Effector CD4-positive, alpha-beta T cell (primary cell): ENCODE data around the gene VPS8.

Experiments used
- DNase-seq: peaks from one replicate; pipeline ENCODE4 v3.0.0-alpha.2; 2020
- total RNA-seq: gene quantifications from one replicate; lab custom pipeline; 2026; lab: John Stamatoyannopoulos, UW

The VPS8 gene
- 67.5 reads per million, percentile 75 among the genes with 10 or more reads in this experiment for total RNA-seq

GRCh38 chr3:184811999-184812661 is at the start of gene VPS8:
VPS8 (plus strand) TSS chr3:184812166; CDS start chr3:184824633, 12,467 bp downstream.
- peak; percentile 96 for DNase-seq

- no peak for DNase-seq
Measured at GRCh38 chr3:184764191-184764590, 47.8 kb upstream of the VPS8 start.

- no peak for DNase-seq
Measured at GRCh38 chr3:184765047-184765729, 46.8 kb upstream of the VPS8 start.

GRCh38 chr3:184765730-184766074 is 46.3 kb upstream of the VPS8 start:
- no peak for DNase-seq

GRCh38 chr3:184766555-184767261 is 45.3 kb upstream of the VPS8 start:
- DNase-seq = no peak

GRCh38 chr3:184767377-184767776 is 44.6 kb upstream of the VPS8 start:
- DNase-seq = no peak

GRCh38 chr3:184769382-184770170 is 42.4 kb upstream of the VPS8 start:
- DNase-seq = no peak

GRCh38 chr3:184770541-184770940 is 41.4 kb upstream of the VPS8 start:
- DNase-seq = no peak

- no peak for DNase-seq
Measured at GRCh38 chr3:184771301-184772127, 40.5 kb upstream of the VPS8 start.

GRCh38 chr3:184772667-184773272 is 39.2 kb upstream of the VPS8 start:
- DNase-seq = no peak

- no peak for DNase-seq
Measured at GRCh38 chr3:184773283-184774186, 38.4 kb upstream of the VPS8 start.

- DNase-seq = no peak
Measured at GRCh38 chr3:184776916-184777315, 35.0 kb upstream of the VPS8 start.

- DNase-seq = peak; percentile 72
Measured at GRCh38 chr3:184777566-184778356, 34.2 kb upstream of the VPS8 start.

GRCh38 chr3:184778426-184779332 is 33.3 kb upstream of the VPS8 start:
- no peak for DNase-seq

GRCh38 chr3:184780981-184781515 is 30.9 kb upstream of the VPS8 start:
- no peak for DNase-seq

GRCh38 chr3:184781801-184782200 is 30.2 kb upstream of the VPS8 start:
- DNase-seq = no peak

- no peak for DNase-seq
Measured at GRCh38 chr3:184783319-184783718, 28.6 kb upstream of the VPS8 start.
